Activated CD8-positive, alpha-beta memory T cell treated with anti-CD3 and anti-CD28 coated beads, Interleukin-2, amount 50 U/mL, for 24 hours (primary cell): Measurements from ENCODE around the gene SPATA31D1.

Experiments
- DNase-seq: peaks from one replicate; pipeline ENCODE4 v3.0.0-alpha.2; 2020; ENCODE audit errors: extremely low read depth

The SPATA31D1 gene

GRCh38 chr9:82022121-82022520 lies 33.5 kb downstream of the SPATA31D1 start:
- DNase-seq: no peak

- no peak for DNase-seq
Measured at GRCh38 chr9:82024908-82025307, 36.3 kb downstream of the SPATA31D1 start.

DNA sequence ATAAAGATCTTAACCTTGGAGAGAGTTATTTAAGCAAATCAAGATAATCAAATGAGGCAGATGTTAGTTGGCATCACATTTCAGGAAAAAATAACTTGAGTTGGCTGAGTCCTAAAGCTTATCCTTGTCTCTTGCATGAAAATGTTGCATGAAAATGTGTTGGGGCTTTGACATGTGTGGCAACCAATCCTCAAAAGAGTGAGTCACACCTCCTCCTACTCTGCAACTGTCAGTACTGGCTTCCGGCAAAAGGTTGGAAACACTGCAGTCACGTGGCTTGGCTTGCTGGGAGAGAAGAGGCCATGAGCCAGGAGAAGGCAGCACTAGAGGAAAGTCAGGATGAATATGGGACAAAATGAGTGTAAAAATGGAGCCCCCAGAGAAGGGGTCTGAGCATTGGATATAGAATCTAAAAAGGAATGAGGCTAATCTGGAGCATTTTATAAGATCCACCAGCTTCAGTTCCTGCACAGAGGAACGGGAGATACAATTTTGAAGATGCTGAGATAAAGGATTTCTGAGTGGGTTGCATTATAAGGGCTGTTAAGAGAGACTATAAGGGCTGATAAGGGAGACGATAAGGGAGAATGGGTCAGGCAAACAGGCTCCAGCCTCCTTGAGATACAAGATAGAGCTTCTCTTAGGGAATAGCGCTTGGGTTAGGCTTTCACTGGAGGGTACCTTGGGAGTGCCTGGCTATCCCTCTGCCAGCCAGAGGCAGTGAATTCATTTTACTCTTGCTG lies 43.1 kb downstream of the SPATA31D1 start:
- DNase-seq: no peak

DNA sequence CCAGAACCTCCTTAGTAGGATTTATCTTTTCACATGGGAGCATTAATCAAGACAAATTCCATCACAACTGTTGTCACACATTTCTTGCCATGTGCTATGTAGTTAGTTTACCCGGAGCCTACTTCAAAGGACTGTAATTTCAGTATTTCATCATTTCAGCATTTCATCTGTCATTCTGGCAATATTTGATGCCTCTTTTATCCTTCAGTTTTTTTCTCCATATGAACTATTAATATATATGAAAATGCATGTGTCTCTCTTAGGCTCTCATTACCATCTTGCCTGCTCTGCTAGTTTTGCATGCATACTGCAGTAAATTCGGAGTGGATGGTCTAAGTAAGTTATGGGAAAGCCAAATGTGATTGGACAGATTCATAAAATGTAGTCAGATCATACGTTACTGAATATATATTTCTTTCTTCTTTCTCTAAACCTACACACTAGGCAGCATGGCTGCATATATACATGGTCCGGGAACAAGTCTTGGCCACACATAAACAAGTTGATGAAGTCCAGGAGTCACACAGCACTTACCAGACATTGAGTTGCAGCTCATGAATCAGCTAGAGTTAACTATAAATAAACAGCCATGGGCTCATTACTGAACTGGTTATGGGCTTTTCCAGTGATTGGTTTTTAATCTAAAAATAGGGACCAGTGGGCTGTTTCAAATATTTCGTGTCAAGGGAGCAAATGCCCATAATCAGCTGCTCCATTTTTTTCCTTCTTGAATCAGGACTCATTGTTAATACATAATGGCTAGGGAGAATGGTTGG lies 46.6 kb downstream of the SPATA31D1 start:
- no peak for DNase-seq

GRCh38 chr9:82036086-82036485 lies 47.5 kb downstream of the SPATA31D1 start:
- DNase-seq: no peak

GRCh38 chr9:82037126-82037525 lies 48.6 kb downstream of the SPATA31D1 start:
- no peak for DNase-seq

DNA sequence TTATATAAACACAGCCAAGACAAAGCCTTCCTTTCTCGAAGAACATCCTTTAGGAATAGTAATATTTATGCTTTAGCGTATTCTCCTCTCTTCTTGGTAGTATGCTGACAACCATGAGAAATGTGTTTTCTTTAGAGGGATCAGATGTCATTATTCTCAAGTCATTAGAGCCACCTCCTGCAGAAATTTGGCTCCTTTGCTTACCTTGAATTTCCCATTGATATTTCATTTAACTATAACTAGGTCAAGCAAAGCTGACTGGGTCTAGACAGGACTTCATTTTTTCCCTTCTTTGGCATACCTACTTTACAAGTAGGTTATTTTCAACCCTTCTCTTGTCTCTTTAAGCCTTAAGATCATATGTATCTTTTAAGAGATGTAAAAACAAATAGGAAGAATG lies 50.3 kb downstream of the SPATA31D1 start:
- DNase-seq: no peak
